GM13976 (cell line): Measurements from ENCODE around the gene MYO1H.

Experiments
- DNase-seq: peaks from one replicate; pipeline ENCODE4 v3.0.0; 2012; ENCODE audit warnings: low spot score
- in situ Hi-C: fragments of 300-500 bp; cut with MboI; formaldehyde crosslinking; loops from one replicate; pipeline ENCODE4 v1.12.0; 2022; ENCODE audit warnings: low sequenced_read_pairs, mixed read lengths, inconsistent platforms; ENCODE audit not compliant: unreplicated experiment
- TF ChIP-seq, protein P1 (sequence below): IDR thresholded peaks from 2 replicates; pipeline ENCODE4 v1.5.1; 2012; ENCODE audit warnings: borderline replicate concordance, mild to moderate bottlenecking; ENCODE audit not compliant: insufficient read depth; ENCODE audit errors: extremely low read depth, missing control alignments, control extremely low read depth

Gene MYO1H

DNA sequence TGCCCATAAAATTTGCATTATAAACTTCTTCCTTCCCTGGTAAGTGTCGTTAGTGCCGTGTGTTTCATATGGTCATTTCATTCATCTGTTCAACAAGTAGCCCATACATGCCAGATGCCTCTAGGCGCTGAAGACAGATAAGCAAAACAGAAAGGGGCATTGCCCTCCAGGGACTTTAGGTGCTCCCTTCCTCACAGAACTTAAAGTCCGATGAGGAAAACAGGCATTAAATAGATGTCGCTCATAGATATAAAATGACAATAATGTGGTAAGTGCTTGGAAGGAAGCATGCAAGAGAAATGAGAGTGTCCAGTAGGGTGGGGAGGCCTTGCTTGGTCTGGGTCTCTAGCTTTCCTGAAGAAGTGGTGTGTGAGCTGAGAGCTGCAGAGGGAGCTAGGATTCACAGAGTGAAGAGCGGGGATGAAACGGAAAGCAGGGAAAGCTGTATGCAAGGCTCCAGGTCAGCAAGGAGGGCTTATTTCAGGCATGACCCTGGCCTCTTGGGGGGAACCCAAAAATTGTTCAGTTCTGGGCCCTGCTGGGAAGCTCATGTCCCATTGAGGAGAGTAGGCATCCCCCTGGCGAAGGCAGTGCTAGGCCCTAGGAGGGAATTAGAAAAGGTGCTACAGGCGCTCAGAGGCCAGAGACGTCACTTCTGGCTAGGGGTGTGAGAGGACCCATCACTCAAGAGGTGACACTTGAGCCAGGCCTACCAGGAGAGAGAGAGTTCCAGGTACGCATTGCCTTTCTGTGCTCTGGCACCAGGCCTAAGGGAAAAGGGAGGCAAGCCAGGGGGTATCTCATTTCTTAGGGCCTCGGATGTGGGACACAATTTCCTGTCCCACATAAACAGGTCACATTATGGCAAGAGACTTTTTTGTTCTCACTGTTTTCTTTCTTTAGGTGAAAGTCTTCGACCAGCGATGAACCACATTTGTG lies 141.6 kb downstream of the MYO1H start:
- in situ Hi-C loops, result no loop called here
- TF ChIP-seq, protein P1, sequence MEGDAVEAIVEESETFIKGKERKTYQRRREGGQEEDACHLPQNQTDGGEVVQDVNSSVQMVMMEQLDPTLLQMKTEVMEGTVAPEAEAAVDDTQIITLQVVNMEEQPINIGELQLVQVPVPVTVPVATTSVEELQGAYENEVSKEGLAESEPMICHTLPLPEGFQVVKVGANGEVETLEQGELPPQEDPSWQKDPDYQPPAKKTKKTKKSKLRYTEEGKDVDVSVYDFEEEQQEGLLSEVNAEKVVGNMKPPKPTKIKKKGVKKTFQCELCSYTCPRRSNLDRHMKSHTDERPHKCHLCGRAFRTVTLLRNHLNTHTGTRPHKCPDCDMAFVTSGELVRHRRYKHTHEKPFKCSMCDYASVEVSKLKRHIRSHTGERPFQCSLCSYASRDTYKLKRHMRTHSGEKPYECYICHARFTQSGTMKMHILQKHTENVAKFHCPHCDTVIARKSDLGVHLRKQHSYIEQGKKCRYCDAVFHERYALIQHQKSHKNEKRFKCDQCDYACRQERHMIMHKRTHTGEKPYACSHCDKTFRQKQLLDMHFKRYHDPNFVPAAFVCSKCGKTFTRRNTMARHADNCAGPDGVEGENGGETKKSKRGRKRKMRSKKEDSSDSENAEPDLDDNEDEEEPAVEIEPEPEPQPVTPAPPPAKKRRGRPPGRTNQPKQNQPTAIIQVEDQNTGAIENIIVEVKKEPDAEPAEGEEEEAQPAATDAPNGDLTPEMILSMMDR, result no peak
- DNase-seq, result no peak

DNA sequence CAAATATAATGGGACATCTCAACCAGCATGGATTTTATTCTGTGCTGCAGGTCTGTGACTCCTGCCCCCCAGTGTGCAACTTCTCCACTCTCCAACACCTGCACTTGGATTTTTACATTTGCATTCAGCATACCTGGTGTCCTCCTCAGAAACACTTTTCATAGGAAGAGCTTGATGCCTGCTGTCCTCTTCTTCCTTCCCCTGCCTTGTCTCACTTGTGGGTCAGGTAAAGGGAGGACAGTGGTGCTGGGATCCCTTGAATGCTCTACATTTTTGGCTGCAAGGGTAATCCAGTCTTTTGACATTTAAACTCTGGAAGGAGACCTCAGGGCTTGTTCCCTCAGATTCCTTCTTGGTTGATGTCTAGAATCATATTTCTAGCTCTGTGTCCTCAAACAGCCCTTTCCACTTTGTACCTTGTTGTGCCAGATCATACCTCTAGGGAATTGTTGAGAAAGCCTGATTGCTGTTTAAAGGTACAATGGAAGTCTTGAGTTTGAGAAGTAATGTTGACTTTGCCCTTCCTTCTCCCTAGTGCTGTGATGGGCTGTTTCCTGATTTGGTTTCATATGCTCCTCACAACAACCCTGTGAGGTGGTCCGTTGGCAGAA lies 142.4 kb downstream of the MYO1H start:
- no peak for DNase-seq
- TF ChIP-seq, protein P1, result no peak
- in situ Hi-C loops, result no loop called here

DNA sequence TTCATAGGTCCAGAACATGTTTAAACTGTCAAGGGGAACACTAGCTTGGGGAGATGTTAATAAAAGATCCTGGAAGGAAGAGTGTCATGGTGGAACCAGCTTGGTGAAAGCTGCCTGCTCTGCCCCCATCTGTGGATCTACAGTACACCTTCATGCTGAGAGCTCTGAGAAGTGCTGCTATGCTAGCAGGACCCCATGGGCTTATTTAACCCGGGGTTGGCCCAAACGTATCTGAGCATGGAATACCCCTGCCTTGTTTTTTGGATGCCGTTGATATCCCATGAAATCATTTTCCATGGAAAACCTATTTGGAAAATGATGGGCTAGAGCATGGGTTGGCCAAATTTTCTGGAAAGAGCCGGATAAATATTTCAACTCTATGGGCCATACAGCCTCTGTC lies 144.0 kb downstream of the MYO1H start:
- TF ChIP-seq, protein P1, result no peak
- in situ Hi-C loops, result no loop called here
- DNase-seq, result no peak

DNA sequence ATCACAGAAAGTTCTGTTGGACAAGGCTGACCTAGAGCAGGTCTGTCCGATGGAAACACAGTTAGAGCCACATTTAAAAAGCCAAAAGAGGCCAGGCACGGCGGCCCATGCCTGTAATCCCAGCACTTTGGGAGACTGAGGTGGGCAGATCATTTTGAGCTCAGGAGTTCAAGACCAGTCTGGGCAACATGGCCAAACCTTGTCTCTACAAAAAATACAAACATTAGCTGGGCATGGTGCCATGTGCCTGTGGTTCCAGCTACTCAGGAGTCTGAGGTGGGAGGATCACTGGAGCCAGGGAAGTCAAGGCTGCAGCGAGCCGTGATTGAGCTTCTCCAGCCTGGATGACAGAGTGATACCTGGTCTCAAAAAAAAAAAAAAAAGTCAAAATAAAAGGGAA lies 144.7 kb downstream of the MYO1H start:
- TF ChIP-seq, protein P1, result no peak
- no peak for DNase-seq
- in situ Hi-C loops, result no loop called here

DNA sequence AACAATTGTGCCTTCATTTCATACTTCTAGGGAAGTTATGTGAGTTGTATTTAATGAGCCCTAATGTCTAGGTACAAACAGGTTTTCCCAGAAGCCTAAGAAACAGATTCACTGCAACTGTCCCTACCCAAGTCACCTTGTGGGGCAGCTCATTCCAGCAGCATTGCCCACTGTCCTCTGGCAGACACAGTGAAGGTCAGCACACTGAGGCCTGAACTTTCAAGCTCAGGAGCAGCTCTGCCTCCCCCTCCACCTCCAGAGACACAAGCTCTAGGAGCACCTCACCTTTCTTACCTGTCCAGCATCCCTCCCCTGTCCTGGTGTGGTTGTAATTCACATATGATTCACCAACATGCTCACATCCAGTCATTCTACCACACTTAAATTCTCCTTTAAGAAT lies 145.4 kb downstream of the MYO1H start:
- TF ChIP-seq, protein P1, result no peak
- DNase-seq, result no peak
- in situ Hi-C loops, result no loop called here

DNA sequence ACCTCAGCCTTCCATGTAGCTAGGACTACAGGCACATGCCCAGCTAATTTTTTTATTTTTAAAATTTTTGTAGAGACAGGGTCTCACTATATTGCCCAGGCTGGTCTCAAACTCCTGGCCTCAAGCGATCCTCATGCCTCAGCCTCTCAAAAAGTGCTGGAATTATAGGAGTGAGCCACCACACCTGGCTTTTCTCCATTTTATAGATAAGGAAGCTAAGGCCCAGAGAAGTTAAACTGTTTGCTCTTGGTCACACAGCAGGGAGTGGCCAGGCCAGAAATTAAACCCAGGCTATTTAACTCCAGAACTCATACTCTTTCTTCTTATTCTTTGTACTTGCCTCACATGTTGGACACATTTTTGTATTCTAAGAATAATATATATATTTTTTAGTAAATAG lies 146.2 kb downstream of the MYO1H start:
- TF ChIP-seq, protein P1, result no peak
- in situ Hi-C loops, result no loop called here
- DNase-seq, result no peak
